Measurements from ENCODE around the gene CPNE5.

Gene CPNE5

DNA sequence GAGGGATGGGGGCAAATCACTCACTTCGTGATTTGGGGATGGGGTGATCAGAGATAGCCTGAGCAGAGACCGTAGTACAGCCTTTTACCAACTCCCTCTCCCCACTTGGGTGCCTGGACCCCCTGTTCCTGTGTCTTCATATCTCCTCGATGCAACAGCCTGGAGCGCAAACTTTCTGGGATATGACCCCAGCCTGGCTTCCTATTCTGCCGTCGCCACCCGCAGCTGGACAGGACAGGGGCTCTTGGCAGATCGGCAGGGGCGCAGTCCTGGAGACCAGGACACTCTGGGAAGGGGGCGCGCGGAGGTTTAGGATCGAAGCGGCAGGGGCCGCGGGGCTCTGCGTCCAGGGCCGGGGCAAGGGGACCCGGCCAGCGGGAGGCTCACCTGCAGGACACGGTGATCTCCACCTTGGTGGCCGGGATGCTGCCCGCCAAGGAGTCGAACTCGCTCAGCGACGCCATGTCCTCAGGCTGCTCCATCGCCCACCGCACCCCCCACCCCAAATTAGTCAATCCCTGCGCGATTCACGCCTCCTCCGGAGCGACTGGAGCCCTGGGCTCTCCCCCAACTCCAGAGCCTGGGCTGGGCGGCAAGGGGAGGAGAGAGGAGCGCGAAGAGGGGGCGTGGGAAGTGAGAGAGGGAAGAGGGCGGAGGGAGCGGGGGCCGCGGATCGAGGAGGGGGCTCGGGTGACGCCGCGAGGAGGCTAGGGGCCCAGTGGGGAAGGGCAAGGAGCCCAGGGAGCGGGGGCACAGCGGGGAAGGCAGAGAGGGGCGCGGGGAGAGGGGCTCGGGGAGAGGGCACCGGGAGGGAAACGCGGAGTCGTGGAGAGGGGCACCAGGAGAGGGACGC, at the start of gene CPNE5:
Gene CPNE5 (minus strand): TSS at position 549 of the 853 bp plus-strand sequence. CDS start 67 bp downstream, at position 482.
- no peak for DNase-seq

DNA sequence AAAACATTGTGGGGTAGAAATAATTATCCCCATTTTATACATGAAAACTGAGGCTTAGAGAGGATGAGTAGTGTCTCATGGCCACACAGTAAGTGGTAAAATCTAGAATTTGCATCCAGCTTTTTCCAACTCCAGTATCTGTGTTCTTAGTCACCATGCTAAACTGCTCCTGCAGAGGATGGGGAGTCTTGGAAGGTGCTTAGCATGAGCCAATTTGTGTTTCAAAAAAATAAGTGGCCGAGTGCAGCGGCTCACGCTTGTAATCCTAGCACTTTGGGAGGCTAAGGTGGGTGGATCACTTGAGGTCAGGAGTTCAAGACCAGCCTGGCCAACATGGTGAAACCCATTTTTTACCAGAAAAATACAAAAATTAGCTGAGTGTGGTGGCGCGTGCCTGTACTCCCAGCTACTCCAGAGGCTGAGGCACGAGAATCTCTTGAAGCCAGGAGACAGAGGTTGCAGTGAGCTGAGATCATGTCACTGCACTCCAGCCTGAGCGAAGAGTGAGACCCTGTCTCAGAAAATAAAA, 48.9 kb upstream of the CPNE5 start:
- no peak for DNase-seq

DNA sequence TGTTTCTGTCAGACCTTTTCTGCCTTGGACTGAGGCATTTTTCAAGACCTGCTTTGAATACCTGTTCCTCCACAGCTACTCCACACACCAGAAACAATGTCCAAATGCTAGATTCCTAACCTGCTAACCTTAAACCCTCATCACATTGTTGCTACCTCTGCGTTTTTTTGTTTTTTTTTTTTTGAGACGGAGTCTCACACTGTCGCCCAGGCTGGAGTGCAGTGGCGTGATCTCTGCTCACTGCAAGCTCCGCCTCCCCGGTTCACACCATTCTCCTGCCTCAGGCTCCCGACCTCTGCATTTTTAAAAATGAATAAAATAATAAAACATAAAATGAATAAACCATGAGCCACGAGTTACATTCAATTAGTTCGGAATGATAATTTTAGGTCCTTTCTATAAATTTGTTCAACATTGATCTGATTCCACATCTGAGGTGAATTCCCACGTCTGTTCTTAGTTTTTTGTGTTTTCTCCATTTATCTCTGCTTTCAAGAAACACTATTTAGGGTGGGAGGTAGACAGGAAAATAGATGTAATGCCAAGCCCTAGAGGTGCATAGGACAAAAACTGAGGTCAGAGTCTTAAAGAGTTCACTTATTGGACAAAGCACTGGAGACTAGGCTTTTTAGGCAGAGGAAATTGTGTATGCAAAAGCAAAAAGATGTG, 47.8 kb upstream of the CPNE5 start:
- no peak for DNase-seq

DNA sequence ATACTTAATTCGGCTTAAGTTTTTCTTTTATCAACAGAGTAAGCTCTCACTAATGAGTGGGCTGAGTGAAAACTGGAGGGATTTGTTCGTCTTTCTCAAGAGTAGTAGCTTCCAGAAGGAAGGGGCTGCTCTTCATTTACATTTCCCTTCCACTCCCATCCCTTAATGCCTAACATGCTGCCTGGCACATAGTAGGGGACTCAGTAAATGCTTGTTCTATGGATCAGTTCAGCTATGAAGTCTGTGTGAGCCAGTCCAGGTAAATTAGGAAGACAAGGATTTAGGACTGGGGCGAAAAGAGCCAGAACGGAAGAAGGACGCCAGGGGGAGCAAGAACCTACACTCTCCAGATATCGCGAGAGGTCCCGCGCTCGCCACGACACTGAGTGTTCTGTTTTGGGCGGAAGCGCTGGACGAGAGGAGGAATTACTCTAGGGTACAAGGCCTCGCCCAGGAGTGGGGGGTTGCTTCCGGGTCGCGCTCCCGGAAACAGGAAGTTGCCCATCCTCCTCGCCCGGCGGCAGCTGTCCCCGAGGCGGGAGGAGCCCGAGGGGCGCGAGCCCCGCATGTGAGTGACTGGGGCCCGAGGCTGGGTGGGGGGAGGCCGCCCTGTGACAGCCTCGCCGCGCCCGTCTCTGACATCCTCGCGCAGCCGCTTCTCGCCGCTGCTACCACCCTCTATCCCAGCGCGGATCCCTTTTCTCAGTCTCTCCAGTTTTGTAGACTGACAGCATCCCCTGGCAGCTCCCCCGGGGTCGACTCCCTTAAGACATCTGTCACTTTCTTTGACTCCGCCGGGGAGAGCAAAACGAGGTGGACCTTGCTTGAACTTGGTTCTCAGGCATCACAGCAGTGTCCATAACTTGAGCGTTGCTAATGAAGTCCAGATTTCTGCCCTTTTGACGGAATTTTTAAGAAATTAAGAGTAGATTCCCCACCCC, 46.5 kb upstream of the CPNE5 start, which contains the start of gene C6orf89:
Gene C6orf89 (plus strand): TSS at position 492 of the 941 bp plus-strand sequence. CDS start 13,493 bp downstream, outside the sequence.
- DNase-seq, result peak; percentile 98

DNA sequence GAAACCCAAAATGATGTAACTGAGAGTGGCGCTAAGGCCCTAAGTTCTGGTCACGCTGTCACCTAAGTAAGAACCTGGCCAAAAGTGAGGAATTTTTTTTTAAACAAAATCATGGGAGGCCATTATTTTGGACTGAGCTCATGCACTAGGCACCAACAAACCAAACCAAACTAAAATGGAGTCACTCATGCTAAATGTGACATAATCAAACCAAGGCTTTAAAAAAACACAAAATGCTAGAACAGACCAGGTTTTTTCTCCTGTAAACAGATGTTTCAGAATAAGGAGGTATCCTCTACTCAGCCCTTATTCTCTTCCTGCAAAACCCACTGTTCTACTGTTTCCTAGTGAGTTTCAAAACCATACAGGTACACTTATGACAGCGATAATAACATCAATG, 45.4 kb upstream of the CPNE5 start:
- no peak for DNase-seq

DNA sequence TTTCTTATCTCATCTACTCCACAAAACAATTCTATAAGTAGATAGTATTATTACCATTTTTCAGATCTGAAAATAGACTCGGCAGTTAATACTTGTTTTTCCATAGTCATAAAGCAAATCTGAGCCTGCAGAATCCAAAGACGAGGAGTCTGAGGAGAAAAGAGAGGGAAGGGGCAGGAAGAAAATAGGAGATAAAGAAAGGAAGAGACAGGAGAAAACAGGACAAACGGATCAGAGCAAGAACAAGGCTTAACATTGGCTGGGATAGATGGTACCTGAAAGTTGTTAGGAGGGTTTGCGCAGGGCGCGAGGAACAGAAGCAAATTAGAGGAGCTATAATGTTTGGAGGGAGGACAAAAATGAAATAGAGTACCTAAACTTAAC, 36.0 kb upstream of the CPNE5 start:
- no peak for DNase-seq

DNA sequence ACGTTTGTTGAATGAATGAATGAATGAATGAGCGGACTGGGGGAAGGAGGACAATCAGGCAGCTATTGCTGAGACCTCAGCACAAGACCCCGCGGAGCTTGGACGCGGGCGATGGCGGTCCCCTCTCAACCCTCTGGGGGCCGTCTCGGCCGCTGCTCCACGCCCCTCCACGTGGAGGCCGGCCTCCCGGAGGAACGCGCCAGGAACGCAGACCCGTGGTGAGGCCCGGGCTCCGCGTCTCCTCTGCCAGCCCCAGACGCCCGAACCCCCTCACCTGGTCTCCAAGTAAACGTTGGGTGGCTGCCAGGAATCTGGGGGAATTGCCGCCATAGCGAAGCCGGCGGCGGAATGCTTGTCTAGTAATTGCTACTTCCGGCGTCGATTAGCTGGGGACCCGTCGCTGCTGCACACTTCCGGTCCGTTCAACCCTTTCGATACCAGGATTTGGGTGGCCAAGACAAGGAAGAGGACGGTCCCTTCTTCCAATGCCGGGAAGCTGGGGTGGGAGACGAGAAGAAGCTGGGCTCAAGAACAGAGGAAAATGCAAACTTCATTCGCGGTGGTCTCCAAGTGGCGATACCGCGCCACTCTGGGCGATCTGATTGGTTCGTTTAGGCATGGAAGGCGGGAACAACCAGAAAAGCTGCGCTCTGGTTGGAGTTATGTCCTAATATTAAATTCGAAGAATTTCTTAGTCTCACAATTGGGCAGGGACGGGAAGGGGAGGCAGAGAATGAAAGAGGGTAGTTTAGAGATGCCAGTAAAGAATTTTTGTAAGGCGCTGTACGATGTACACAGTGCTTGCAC, 35.4 kb upstream of the CPNE5 start, which contains the start of gene PPIL1:
Gene PPIL1 (minus strand): TSS at position 361 of the 807 bp plus-strand sequence. CDS start 31 bp downstream, at position 330.
- peak; percentile 90 for DNase-seq

DNA sequence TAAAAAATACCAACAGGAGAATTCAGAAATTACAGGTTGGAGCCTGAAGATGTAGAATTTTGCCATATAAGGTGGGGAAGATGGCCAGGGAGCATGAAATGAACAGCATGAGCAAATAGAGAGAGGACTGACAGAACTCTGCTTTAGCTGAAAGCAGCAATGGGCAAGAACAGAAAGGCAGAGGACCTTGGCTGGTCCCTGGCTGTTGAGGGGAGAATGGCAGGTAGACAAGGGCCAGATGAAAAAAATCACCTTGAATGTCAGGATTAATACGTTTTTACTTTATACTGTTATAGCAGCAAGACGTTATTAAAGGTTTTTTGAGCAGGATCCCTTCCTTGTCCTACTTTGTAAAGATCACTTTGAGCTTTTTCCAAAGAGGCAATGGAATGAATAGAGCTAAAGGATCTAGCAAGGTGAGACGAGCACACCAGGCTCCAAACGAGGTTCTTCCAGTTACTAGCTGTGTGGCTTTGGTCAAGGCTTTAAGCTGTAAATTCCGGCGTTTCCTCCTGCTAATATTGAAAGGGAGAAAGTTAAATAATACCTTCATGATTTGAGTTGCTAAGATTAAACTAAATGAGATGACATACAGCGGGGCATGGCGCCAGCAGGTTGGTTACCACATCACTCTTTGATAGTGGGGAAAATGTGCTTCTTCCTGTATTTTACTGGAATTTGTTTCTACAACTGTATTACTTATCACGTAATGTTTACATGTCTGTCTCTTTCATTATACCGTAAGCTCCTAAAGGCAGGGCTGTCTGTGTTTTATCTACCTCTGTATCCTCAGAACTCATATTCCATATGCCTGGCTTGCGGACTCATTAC, 34.6 kb upstream of the CPNE5 start:
- peak; percentile 11 for DNase-seq

DNA sequence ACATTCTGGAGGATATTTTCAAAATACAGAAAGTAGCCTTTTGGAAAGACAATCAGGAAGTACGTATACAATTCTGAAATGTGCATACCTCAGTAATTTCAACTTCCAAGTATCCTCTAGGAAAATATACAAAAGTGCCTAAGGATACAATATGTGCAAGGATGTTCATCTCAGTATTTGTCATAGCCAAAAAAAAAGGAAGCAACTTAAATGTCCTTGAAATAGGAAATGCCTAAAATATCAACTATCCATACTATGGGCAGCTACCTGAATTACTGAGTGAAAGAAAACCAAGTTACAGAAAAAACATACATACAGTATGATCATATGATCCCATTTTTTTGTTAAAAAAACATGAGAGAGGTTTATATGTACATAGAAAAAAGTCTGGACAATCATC, 33.9 kb upstream of the CPNE5 start:
- no peak for DNase-seq

DNA sequence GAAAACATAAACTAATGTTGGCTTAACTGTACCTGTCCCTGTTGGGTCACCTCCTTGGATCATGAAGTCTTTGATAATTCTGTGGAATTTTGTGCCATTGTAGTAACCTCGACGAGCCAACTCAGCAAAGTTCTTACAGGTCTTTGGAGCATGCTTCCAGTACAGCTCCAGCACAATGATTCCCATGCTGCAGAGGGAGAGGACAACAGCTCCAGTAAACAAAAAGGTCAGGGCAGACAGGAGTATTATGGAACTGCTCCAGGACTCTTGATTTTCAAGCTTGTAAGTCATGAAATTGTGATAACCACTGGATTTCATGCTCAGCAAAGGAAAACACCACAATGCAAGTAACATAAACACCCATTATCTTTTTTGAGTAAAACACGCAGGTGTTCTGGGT, 32.4 kb upstream of the CPNE5 start:
- no peak for DNase-seq

DNA sequence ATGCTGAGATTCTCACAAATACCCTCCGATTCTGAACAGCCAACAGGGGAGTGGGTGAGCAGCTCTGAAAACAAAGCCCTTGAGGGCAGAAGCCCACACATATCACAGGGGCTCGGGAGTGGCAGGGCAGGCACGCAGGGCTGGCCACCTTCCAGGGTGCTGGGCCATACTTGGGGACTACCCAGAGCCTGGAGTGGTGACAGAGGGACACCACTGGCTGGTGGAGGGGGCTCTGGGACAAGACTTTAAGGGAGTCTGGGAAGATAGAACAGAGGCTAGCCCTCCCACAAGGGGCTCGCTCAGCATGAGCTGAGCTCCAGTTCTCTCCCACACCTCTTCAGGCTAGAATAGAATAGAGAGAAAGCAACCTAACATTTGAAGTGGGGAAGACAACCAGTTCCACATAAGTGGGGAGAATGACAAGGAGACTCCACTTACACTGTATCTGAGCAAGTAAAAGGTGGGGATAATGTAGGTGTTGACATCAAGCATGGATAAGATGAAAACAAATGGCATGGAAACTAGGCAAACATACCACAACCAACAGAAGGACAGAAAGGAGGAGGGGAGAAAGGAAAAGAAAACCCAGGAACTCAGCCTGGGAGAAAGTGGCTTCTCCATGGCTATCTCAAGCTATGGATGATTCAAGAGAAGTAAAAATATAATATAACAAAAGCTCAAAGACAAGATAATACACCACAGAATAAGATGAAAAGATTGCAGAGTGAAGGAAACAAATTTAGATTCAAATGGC, 28.4 kb upstream of the CPNE5 start:
- no peak for DNase-seq

DNA sequence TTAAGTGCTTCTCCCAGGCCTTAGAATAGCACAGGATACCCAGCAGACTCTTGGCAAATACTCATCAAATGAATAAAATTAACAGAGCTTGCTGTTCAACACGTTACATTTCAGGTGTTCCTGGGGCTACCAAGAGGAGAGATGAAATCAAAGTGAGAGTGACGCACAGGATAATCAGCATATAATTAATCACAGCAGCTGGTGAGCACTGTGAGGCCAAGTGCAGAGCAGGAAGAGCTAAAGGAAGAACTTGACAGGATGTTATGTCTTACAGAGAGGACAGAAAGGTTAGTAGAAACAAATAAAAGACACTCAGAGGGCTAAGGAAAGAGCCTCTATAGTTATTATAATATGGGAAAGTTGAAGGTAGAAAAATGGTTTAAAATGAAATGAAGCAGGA, 26.6 kb upstream of the CPNE5 start:
- DNase-seq, result no peak

DNA sequence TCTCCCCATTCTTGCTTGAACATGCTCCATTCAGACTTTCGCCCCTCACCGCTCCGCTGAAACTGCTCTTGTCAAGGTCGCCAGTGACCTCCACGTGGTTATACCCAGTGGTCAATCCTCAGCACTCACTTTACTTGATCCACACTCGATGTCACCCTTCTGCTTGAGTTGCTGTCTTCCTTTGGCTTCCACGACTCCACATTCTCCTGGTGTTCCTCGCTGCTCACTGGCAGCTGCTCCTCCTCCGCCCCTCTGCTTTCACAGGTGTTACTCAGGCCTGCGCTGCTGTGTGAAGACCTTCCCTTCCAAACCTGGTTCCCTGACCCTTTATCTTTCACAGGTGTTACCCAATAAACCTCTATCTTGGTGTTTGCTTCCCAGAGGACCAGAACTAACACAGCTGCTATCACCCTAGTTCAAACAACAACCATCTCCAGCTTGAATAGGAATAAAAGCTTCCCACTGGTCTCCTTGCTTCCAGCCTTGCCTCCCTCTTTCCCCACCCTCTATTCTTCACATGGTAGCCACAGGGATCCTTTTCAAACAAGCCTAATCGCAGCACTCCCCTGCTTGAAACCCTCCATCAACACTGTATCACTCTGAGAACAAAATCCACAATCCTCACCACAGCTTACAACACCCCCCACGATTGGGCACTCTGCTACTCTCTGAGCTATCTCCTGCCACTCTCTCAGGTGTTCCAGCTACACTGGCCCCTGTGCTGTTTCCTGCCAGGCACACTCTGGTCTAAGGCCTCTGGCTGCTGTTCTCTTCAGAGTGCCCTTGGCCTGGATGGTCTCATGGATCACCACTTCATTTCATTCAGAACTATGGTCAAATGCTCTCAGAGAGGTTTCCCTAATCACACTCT, 24.7 kb upstream of the CPNE5 start:
- DNase-seq, result no peak

DNA sequence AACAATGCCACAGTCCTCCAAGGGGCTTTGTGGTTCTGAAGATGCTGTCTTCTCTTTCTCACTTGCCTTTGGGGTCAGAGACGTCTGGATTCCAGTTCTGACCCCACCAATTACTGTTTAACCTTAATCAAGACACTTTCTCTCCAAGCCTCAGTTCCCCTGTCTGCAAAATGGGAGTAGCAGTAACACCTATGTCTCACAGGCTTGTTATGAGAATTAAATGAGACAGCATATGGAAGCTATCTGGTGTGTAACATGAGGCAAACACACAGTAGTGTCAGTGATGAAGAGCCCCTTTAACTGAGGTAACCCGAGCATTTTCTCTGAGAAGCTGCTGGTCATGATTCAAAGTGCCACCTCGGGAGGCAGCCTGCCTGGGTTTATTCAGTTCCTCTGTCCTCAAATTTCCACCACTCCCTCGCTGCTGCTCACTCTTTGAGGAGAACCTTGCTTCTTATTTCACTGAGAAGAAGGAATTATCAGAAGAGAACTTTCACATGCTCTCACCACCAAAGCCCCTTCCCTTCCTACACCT, 23.7 kb upstream of the CPNE5 start:
- no peak for DNase-seq

DNA sequence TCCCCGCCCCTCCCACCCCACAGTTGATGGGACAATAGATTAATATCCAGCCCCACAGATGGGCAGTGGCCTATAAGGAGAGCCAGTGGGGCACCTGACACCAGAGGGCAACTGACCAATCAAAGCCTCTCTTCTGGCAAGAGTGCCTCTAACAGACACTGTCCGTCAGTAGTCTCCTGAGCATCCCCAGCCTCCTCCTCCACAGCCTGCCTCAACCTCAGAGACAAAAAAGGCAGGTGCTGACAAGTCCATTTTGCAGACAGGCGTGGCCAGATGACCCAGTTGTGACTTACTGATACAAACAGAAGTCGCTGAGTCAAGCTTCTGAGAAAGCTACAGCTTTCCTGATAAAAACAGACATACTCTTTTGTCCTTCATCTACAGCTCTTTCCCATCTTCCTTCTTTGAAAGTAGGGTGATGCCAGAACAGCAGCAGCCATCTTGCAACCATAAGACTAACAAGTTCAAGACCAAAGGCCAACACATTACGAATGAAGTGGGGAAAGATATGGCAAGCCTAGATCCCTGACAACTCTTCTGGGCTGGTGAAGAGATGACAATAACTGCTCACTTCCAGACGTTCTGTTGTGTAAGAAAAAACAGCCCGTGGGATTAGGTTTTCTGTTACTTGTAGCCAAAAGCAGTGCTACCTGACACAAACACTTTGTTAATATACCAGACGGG, 23.1 kb upstream of the CPNE5 start:
- no peak for DNase-seq

DNA sequence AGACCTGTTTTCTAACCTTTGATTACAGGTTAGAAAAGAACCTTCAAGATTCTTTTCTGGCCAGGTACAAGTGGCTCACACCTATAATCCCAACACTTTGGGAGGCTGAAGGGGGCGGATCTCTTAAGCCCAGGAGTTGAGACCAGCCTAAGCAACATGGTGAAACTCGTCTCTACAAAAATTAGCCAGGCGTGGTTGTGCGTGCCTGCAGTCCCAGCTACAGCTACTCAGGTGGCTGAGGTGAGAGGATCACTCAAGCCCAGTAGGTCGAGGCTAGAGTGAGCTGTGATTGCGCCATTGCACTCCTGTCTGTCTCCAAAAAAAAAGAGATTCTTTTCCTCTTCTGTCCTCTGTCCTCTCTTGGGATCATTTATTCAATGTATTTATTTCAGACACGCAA, 20.9 kb upstream of the CPNE5 start:
- DNase-seq, result no peak

DNA sequence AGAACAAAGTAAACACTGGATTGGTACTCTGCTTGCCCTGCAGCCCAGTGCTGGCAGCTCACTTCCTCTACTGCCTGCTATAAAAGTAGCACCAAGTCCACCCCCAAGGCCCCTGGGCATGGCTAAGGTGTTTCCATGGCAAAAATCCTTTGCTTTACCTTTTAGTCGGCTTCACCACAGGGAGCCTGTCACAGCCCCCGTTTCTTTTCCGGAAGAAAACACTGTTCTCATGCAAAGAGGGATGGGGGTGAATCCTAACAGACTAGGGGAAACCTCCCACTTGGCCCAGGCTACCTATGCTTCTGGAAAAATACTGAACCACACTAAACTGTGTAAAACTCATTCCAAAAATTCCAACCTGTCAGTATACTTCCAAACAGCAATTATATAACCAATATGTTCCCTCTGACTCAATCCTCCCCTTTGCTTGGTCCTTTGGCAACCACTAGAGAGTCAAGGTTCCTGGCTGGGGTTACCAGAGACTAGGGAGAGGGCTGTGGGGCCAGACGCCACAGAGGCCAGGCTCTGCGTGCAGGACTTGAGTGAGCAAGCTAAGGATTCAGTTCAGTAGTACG, 19.2 kb upstream of the CPNE5 start:
- DNase-seq, result no peak

DNA sequence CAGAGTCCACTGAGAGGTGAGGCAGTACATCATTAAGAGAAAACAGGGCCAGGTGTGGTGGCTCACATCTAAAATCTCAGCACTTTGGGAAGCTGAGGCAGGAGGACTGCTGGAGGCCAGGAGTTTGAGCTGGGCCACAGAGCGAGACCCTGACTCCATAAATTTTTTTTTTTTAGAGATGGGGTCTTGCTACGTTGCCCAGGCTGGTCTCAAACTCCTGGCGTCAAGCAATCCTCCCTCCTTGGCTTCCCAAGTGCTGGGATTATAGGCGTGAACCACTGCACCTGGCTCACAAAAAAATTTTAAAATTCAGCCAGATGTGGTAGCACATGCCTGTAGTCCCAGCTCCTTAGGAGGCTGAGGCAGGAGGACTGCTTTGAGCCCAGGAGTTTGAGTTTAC, 18.1 kb upstream of the CPNE5 start:
- DNase-seq, result no peak

All from CD4-positive, alpha-beta T cell treated with Interleukin-10 for 1 hour (primary cell).